Panc1 (cell line): ENCODE results near the gene TNFRSF17. TPM values are rescaled to one million over a fixed set of nuclear protein-coding genes. Genes with fewer than 3 reads are reported as not detected.
"Not testable (repeated sequence)": the region's sequence is repeated elsewhere in the genome, so short reads cannot be mapped to it uniquely, and the experiment has no call there.

Source experiments
- ATAC-seq: fragments of 200-7000 bp; cut with Tn5 transposase; 2 replicates; pipeline ENCODE4 v1.9.1; 2020; ENCODE audit warnings: mild to moderate bottlenecking, moderate library complexity
- BruUV-seq: library from RNA; stranded (reverse); fragments of 400-500 nt; replicated peaks from 2 replicates; lab custom pipeline; 2021; lab: Mats Ljungman, UMichigan
- CTCF ChIA-PET: fragments of 300-600 bp; sonication (Branson Sonifier 250); formaldehyde crosslinking; loops from one replicate; lab custom pipeline; 2022; ENCODE audit warnings: antibody characterized with exemption; lab: Charles Lee
- POLR2A ChIA-PET: fragments of 300-600 bp; sonication (Branson Sonifier 250); formaldehyde crosslinking; loops from one replicate; lab custom pipeline; 2022; ENCODE audit warnings: antibody characterized with exemption; lab: Charles Lee
- DNase-seq: peaks from one replicate; pipeline ENCODE4 v3.0.0-alpha.2; 2010; ENCODE audit warnings: low read depth, low spot score
- H3K27ac ChIP-seq: 2 replicates; pipeline ENCODE4 v1.5.1; 2011; ENCODE audit warnings: mild to moderate bottlenecking, low read length, inconsistent platforms
- H3K27me3 ChIP-seq: fragments of 200-500 bp; sonication (Bioruptor generic); 2 replicates; pipeline ENCODE4 v1.6.0; 2014; ENCODE audit warnings: low read length, inconsistent platforms; ENCODE audit not compliant: control insufficient read depth, insufficient read depth
- H3K36me3 ChIP-seq: fragments of 200-500 bp; sonication (Bioruptor generic); 2 replicates; pipeline ENCODE4 v1.5.1; 2014; ENCODE audit warnings: inconsistent platforms, mild to moderate bottlenecking, low read length, moderate library complexity; ENCODE audit not compliant: control insufficient read depth, insufficient read depth
- H3K4me1 ChIP-seq: 2 replicates; pipeline ENCODE4 v1.5.1; 2011; ENCODE audit warnings: inconsistent platforms, mild to moderate bottlenecking, low read length, moderate library complexity; ENCODE audit not compliant: control insufficient read depth, insufficient read depth
- H3K4me3 ChIP-seq, 2 experiments: 2 replicates each; pipeline ENCODE4 v1.5.1; 2011 to 2012; ENCODE audit warnings: low read depth in 2 of 2, low read length in 2 of 2, mild to moderate bottlenecking in 2 of 2, inconsistent platforms in 1 of 2, moderate library complexity in 1 of 2
- H3K9me3 ChIP-seq: fragments of 200-500 bp; sonication (Bioruptor generic); 2 replicates; pipeline ENCODE4 v1.5.1; 2014; ENCODE audit warnings: low read depth, mild to moderate bottlenecking, inconsistent platforms, low read length, moderate library complexity; ENCODE audit not compliant: control insufficient read depth, insufficient read depth
- POLR2AphosphoS5 ChIP-seq: IDR thresholded peaks from 2 replicates; pipeline ENCODE4 v1.6.1; 2012; ENCODE audit warnings: mild to moderate bottlenecking, low read depth, low read length, moderate library complexity
- SIN3A ChIP-seq: IDR thresholded peaks from 2 replicates; pipeline ENCODE4 v1.6.1; 2012; ENCODE audit warnings: low read depth, mild to moderate bottlenecking, low read length, moderate library complexity, borderline replicate concordance; ENCODE audit not compliant: insufficient read depth
- TCF7L2 ChIP-seq: IDR thresholded peaks from 2 replicates; pipeline ENCODE4 v1.6.1; 2011; ENCODE audit warnings: mild to moderate bottlenecking, low read depth, low read length, inconsistent platforms
- in situ Hi-C: cut with HindIII; loops from 2 replicates; pipeline ENCODE4 v1.10.0; 2016; ENCODE audit warnings: low sequenced_read_pairs, low pct_unique_long_range_greater_than_20kb
- intact Hi-C: fragments of 100-400 bp; cut with micrococcal nuclease; formaldehyde crosslinking; loops from one replicate; pipeline ENCODE4 v1.10.0; 2022; ENCODE audit not compliant: unreplicated experiment
- total RNA-seq: library from RNA; stranded (reverse); gene quantifications from one replicate; pipeline ENCODE4 v1.2.1, GENCODE V29; 2021; ENCODE audit not compliant: unreplicated experiment
- TF ChIP-seq, protein P1 (sequence below): fragments of 450-650 bp; IDR thresholded peaks from 2 replicates; pipeline ENCODE4 v1.5.1; 2017; ENCODE audit warnings: mild to moderate bottlenecking
- TF ChIP-seq, protein P2 (sequence below), 2 experiments: IDR thresholded peaks; 2 replicates each; pipeline ENCODE4 v1.6.1; 2011 to 2012; ENCODE audit warnings: low read depth in 2 of 2, control low read depth in 1 of 2, low read length in 1 of 2, mild to moderate bottlenecking in 1 of 2, moderate library complexity in 1 of 2; ENCODE audit not compliant: insufficient read depth in 1 of 2

TNFRSF17 gene
- total RNA-seq, 1 experiment from 2014 or later = not detected

DNA sequence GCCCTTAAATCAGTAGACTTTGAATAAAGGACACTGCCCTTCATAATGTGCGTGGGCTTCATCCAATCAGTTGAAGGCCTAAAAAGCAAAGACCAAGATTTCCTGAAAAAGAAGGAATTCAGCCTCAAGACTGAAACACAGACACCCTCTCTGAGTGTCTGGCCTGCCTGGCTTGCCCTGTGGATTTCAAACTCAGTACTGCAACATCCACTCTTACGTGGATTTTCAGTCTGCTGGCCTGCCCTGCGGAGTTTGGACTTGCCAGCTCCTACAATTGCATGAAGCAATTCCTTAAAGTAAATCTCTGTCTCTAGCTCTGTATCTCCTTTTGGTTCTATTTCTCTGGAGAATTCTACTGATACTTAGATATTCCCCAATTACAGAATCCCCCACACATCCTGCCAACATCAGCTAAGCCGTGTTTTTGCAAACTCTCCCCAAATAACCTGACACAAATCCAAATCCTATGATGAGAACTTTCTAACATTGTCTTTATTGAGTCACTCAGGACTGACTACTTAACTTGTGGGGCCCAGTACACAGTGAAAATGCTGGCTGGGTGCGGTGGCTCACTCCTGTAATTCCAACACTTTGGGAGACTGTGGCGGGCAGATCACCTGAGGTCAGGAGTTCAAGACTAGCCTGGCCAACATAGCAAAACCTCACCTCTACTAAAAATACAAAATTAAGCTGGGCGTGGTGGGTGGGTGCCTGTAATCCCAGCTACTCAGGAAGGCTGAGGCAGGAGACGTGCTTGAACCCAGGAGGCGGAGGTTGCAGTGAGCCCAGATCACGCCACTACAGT is 7.2 kb upstream of the TNFRSF17 start:
- ChIA-PET CTCF (no interaction called here), POLR2A (no interaction called here)
- no peaks in the 10 kb centered on the region for H3K9me3 ChIP-seq
- ATAC-seq = no peak
- no peak overlapping the region for H3K4me3 ChIP-seq
- H3K4me1 ChIP-seq = no peaks in the 10 kb centered on the region
- in situ Hi-C loops = no loop called here
- no peak for DNase-seq
- TF ChIP-seq POLR2AphosphoS5 = no peak
- TF ChIP-seq, protein P1, sequence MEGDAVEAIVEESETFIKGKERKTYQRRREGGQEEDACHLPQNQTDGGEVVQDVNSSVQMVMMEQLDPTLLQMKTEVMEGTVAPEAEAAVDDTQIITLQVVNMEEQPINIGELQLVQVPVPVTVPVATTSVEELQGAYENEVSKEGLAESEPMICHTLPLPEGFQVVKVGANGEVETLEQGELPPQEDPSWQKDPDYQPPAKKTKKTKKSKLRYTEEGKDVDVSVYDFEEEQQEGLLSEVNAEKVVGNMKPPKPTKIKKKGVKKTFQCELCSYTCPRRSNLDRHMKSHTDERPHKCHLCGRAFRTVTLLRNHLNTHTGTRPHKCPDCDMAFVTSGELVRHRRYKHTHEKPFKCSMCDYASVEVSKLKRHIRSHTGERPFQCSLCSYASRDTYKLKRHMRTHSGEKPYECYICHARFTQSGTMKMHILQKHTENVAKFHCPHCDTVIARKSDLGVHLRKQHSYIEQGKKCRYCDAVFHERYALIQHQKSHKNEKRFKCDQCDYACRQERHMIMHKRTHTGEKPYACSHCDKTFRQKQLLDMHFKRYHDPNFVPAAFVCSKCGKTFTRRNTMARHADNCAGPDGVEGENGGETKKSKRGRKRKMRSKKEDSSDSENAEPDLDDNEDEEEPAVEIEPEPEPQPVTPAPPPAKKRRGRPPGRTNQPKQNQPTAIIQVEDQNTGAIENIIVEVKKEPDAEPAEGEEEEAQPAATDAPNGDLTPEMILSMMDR = no peak
- TF ChIP-seq, protein P2, sequence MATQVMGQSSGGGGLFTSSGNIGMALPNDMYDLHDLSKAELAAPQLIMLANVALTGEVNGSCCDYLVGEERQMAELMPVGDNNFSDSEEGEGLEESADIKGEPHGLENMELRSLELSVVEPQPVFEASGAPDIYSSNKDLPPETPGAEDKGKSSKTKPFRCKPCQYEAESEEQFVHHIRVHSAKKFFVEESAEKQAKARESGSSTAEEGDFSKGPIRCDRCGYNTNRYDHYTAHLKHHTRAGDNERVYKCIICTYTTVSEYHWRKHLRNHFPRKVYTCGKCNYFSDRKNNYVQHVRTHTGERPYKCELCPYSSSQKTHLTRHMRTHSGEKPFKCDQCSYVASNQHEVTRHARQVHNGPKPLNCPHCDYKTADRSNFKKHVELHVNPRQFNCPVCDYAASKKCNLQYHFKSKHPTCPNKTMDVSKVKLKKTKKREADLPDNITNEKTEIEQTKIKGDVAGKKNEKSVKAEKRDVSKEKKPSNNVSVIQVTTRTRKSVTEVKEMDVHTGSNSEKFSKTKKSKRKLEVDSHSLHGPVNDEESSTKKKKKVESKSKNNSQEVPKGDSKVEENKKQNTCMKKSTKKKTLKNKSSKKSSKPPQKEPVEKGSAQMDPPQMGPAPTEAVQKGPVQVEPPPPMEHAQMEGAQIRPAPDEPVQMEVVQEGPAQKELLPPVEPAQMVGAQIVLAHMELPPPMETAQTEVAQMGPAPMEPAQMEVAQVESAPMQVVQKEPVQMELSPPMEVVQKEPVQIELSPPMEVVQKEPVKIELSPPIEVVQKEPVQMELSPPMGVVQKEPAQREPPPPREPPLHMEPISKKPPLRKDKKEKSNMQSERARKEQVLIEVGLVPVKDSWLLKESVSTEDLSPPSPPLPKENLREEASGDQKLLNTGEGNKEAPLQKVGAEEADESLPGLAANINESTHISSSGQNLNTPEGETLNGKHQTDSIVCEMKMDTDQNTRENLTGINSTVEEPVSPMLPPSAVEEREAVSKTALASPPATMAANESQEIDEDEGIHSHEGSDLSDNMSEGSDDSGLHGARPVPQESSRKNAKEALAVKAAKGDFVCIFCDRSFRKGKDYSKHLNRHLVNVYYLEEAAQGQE (IDR thresholded peaks at IDR 0.05; ENCODE audit: insufficient read depth in 1 of 2, low read depth in 2 of 2, low read length in 1 of 2) = no peak
- TF ChIP-seq TCF7L2 = no peak
- TF ChIP-seq SIN3A = no peak
- intact Hi-C loops = no loop called here
- no TSS peak for BruUV-seq
- H3K36me3 ChIP-seq = no peaks in the 10 kb centered on the region
- H3K27me3 ChIP-seq = no peaks in the 10 kb centered on the region
- no peak overlapping the region for H3K27ac ChIP-seq

DNA sequence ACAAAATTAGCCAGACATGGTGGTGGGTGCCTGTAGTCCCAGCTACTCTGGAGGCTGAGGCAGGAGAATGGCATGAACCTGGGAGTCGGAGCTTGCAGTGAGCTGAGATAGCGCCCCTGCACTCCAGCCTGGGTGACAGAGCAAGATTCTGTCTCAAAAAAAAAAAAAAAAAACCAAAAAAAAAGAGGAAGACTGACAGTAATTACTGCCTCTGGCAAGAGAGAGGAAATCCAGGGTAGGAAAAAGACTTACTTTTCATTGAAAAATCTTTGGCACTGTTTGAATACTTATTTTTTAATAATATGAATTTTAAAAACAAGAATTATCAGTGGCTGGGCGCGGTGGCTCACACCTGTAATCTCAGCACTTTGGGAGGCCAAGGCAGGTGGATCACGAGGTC is 2.6 kb upstream of the TNFRSF17 start:
- BruUV-seq, DNase-seq, H3K4me1 ChIP-seq, CTCF ChIA-PET, intact Hi-C loops, H3K36me3 ChIP-seq, ATAC-seq, H3K4me3 ChIP-seq, H3K9me3 ChIP-seq, in situ Hi-C loops, H3K27me3 ChIP-seq, H3K27ac ChIP-seq: not testable (repeated sequence)
- POLR2A ChIA-PET = interaction anchor here (0.7 kb wide), 1 partner anchor 1606 kb away, joined by 12 read pairs; no protein-coding TSS in a partner anchor

GRCh38 chr16:11962978-11963377 is 2.0 kb upstream of the TNFRSF17 start:
- H3K27me3 ChIP-seq, H3K4me1 ChIP-seq, ATAC-seq, DNase-seq, H3K9me3 ChIP-seq, CTCF ChIA-PET, H3K27ac ChIP-seq, H3K36me3 ChIP-seq, POLR2A ChIA-PET, in situ Hi-C loops, H3K4me3 ChIP-seq, intact Hi-C loops, BruUV-seq: not testable (repeated sequence)
